ENCODE results near the gene API5. TPM values are rescaled to one million over a fixed set of nuclear protein-coding genes. Genes with fewer than 3 reads are reported as not detected.

Gene API5
- total and polyA plus RNA-seq, 2 donors from 2014 or later, result 48.5 to 89.0 TPM

- H3K27me3 ChIP-seq (ENCODE audit: control insufficient read depth, insufficient read depth, low read length), result no peaks in the 10 kb centered on the region
- H3K4me1 ChIP-seq (ENCODE audit: control insufficient read depth in 2 of 3, insufficient read depth in 2 of 3, low read depth in 1 of 3, low read length in 3 of 3), result no peaks in the 10 kb centered on the region
- no peaks in the 10 kb centered on the region for H3K9me3 ChIP-seq (ENCODE audit: control insufficient read depth in 2 of 3, insufficient read depth in 1 of 3, low read length in 3 of 3)
- DNase-seq (peak in 3 of 5 donors; percentile 26 to 89 (median 76)), FAIRE-seq (no peak)
- no peak overlapping the region for H3K9ac ChIP-seq (ENCODE audit: low read length in 3 of 3)
- no peak overlapping the region for H3K27ac ChIP-seq (ENCODE audit: low read depth in 2 of 2, low read length in 2 of 2)
- peak; percentile 8 for TF ChIP-seq CTCF (IDR thresholded peaks at IDR 0.05; ENCODE audit: borderline replicate concordance, extremely low read depth, insufficient read depth)
- H3K36me3 ChIP-seq (ENCODE audit: control insufficient read depth in 2 of 3, insufficient read depth in 3 of 3, low read length in 3 of 3), result no peaks in the 10 kb centered on the region
- intact Hi-C loops (cut with DNase I), result no loop called here
- no peak overlapping the region for H3K4me3 ChIP-seq (ENCODE audit: low read length in 3 of 3)
Observed at GRCh38 chr11:43278193-43278956, 33.4 kb upstream of the API5 start.

- Histone ChIP-seq H3K4me3 (ENCODE audit: low read length in 3 of 3) (no peak overlapping the region), H3K27me3 (ENCODE audit: control insufficient read depth, insufficient read depth, low read length) (no peaks in the 10 kb centered on the region), H3K9ac (ENCODE audit: low read length in 3 of 3) (no peak overlapping the region), H3K9me3 (ENCODE audit: control insufficient read depth in 2 of 3, insufficient read depth in 1 of 3, low read length in 3 of 3) (no peaks in the 10 kb centered on the region), H3K4me1 (ENCODE audit: control insufficient read depth in 2 of 3, insufficient read depth in 2 of 3, low read depth in 1 of 3, low read length in 3 of 3) (no peaks in the 10 kb centered on the region), H3K36me3 (ENCODE audit: control insufficient read depth in 2 of 3, insufficient read depth in 3 of 3, low read length in 3 of 3) (no peaks in the 10 kb centered on the region), H3K27ac (ENCODE audit: low read depth in 2 of 2, low read length in 2 of 2) (no peak overlapping the region)
- intact Hi-C loops (cut with DNase I), result no loop called here
- FAIRE-seq (no peak), DNase-seq (peak in 4 of 5 donors; percentile 51 to 64 (median 56))
- peak; percentile 76 for TF ChIP-seq CTCF (IDR thresholded peaks at IDR 0.05; ENCODE audit: borderline replicate concordance, extremely low read depth, insufficient read depth)
Observed at GRCh38 chr11:43282607-43283440, 29.0 kb upstream of the API5 start.

GRCh38 chr11:43285826-43286225 lies 26.0 kb upstream of the API5 start:
- Histone ChIP-seq H3K9ac (ENCODE audit: low read length in 3 of 3) (no peak overlapping the region), H3K4me1 (ENCODE audit: control insufficient read depth in 2 of 3, insufficient read depth in 2 of 3, low read depth in 1 of 3, low read length in 3 of 3) (no peaks in the 10 kb centered on the region), H3K27me3 (ENCODE audit: control insufficient read depth, insufficient read depth, low read length) (no peaks in the 10 kb centered on the region), H3K9me3 (ENCODE audit: control insufficient read depth in 2 of 3, insufficient read depth in 1 of 3, low read length in 3 of 3) (no peaks in the 10 kb centered on the region), H3K27ac (ENCODE audit: low read depth in 2 of 2, low read length in 2 of 2) (no peak overlapping the region), H3K4me3 (ENCODE audit: low read length in 3 of 3) (no peak overlapping the region), H3K36me3 (ENCODE audit: control insufficient read depth in 2 of 3, insufficient read depth in 3 of 3, low read length in 3 of 3) (no peaks in the 10 kb centered on the region)
- TF ChIP-seq CTCF (IDR thresholded peaks at IDR 0.05; ENCODE audit: borderline replicate concordance, extremely low read depth, insufficient read depth), result no peak
- DNase-seq (no peak), FAIRE-seq (no peak)
- intact Hi-C loops (cut with DNase I), result no loop called here

Data from kidney (tissue), 14 donors.